Colonic mucosa (tissue), 4 donors: ENCODE results near the gene SLC9C1. TPM values are rescaled to one million over a fixed set of nuclear protein-coding genes. Genes with fewer than 3 reads are reported as not detected.

ENCODE experiments used
- DNase-seq: peaks from one replicate; pipeline ENCODE4 v3.0.0-alpha.2; 2020
- H3K27ac ChIP-seq: fragments of 200-600 bp; one replicate; pipeline ENCODE4 v1.8.0; 2021
- H3K27me3 ChIP-seq: fragments of 200-600 bp; one replicate; pipeline ENCODE4 v1.8.0; 2021
- H3K36me3 ChIP-seq: fragments of 200-600 bp; one replicate; pipeline ENCODE4 v1.8.0; 2021
- H3K4me1 ChIP-seq: fragments of 200-600 bp; one replicate; pipeline ENCODE4 v1.8.0; 2021; ENCODE audit warnings: mild to moderate bottlenecking
- H3K4me3 ChIP-seq: fragments of 200-600 bp; one replicate; pipeline ENCODE4 v1.8.0; 2021
- H3K9ac ChIP-seq, 2 donors: one replicate each; pipeline ENCODE4 v1.7.0; 2013; ENCODE audit warnings: control low read depth in 2 of 2, low read depth in 2 of 2, low read length in 2 of 2
- H3K9me3 ChIP-seq: fragments of 200-600 bp; one replicate; pipeline ENCODE4 v1.8.0; 2021
- CTCF ChIP-seq: fragments of 200-600 bp; IDR thresholded peaks from one replicate; pipeline ENCODE4 v1.8.0; 2022; ENCODE audit warnings: antibody characterized with exemption, mild to moderate bottlenecking
- intact Hi-C: fragments of 100-400 bp; cut with DNase I; formaldehyde crosslinking; loops from one replicate; pipeline ENCODE4 v1.14.1; 2022
- microRNA-seq: library from miRNA; unstranded; fragments of <30 nt; microRNA quantifications from one replicate; pipeline ENCODE4, GENCODE V29; 2019
- total RNA-seq, 2 donors: library from RNA; stranded (reverse); fragmentation: NEBNext Ultra II Directional in 1 of 2; extraction: Animal tissue kit (Norgen Biotek cat#: 25700) in 1 of 2; gene quantifications; one replicate each; pipeline ENCODE4 v1.2.1, GENCODE V29; 2021
- donor health status: healthy.
- donor health status: DM: no; HTN: no; CAD: no.
- donor health status: DM: no; HTN: no; CAD: no.

Gene SLC9C1
- total RNA-seq, 2 donors from 2014 or later = 0.13 to 0.15 TPM

- Histone ChIP-seq H3K9ac (peak overlapping the region in 1 of 2 donors; percentile 48), H3K9me3 (no peaks in the 10 kb centered on the region), H3K27ac (peak overlapping the region; percentile 73), H3K4me3 (no peak overlapping the region), H3K4me1 (peaks cover 5% of the 10 kb centered on the region), H3K27me3 (no peaks in the 10 kb centered on the region), H3K36me3 (no peaks in the 10 kb centered on the region)
- DNase-seq = peak; percentile 55
- no peak for TF ChIP-seq CTCF
- intact Hi-C loops = no loop called here
Observed at GRCh38 chr3:112090887-112091586, 203.0 kb downstream of the SLC9C1 start.

Small RNAs within 50 kb of the gene (microRNA-seq; reads per million reads assigned to microRNA genes)
- gene MIR567 = not detected

Other genes with a start within 250 kb of the SLC9C1 start
- 10 to 100 TPM; 25.1 to 39.3 TPM for gene C3orf52, start 207.8 kb downstream of the SLC9C1 start, total RNA-seq
- gene GCSAM, start 161.0 kb downstream of the SLC9C1 start, total RNA-seq = under 1 TPM; 0.16 to 0.17 TPM
- gene CD200, start 38.9 kb upstream of the SLC9C1 start, total RNA-seq = 1 to 10 TPM; 7.1 to 7.6 TPM
- gene BTLA, start 205.3 kb upstream of the SLC9C1 start, total RNA-seq = 1 to 10 TPM in 1 of 2 donors, under 1 TPM in 1; 0.32 to 1.1 TPM